CD14-positive monocyte (primary cell): ENCODE results near the gene SNX13. TPM values are rescaled to one million over a fixed set of nuclear protein-coding genes. Genes with fewer than 3 reads are reported as not detected.

Experiments
- DNase-seq, 3 donors: peaks; one replicate each; pipeline ENCODE4 v3.0.0-alpha.2; 2011 to 2022
- H2AFZ ChIP-seq: 2 replicates; pipeline ENCODE4 v1.6.0; 2012; ENCODE audit warnings: mild to moderate bottlenecking, low read depth, low read length, inconsistent platforms; ENCODE audit not compliant: insufficient read depth, poor library complexity, severe bottlenecking
- H3K27ac ChIP-seq, 2 donors: 1 replicate in 1 of 2; 2 replicates in 1 of 2; pipeline ENCODE4 v1.5.1; 2012 to 2013; ENCODE audit warnings: low read length in 2 of 2, control low read depth in 1 of 2, inconsistent platforms in 1 of 2, low read depth in 1 of 2, mild to moderate bottlenecking in 1 of 2
- H3K27me3 ChIP-seq, 2 donors: one replicate each; pipeline versions ENCODE4 v1.6.0 to v1.6.1; 2011 to 2013; ENCODE audit warnings: low read length in 2 of 2; ENCODE audit not compliant: control insufficient read depth in 2 of 2, insufficient read depth in 2 of 2
- H3K36me3 ChIP-seq, 2 donors: replicated peaks in 1 of 2; 1 replicate in 1 of 2; 2 replicates in 1 of 2; pipeline versions ENCODE4 v1.5.1 to v1.6.1; 2012 to 2013; ENCODE audit warnings: low read length in 2 of 2, control low read depth in 1 of 2, inconsistent platforms in 1 of 2, mild to moderate bottlenecking in 1 of 2; ENCODE audit not compliant: insufficient read depth in 2 of 2, control insufficient read depth in 1 of 2
- H3K4me1 ChIP-seq, 2 donors: 1 replicate in 1 of 2; 2 replicates in 1 of 2; pipeline versions ENCODE4 v1.5.1 to v1.6.1; 2012 to 2013; ENCODE audit warnings: low read length in 2 of 2, control low read depth in 1 of 2, inconsistent platforms in 1 of 2, mild to moderate bottlenecking in 1 of 2, moderate library complexity in 1 of 2; ENCODE audit not compliant: insufficient read depth in 2 of 2, control insufficient read depth in 1 of 2
- H3K4me2 ChIP-seq: replicated peaks from 2 replicates; pipeline ENCODE3; 2012; ENCODE audit warnings: low read length, moderate library complexity, mild to moderate bottlenecking; ENCODE audit not compliant: poor library complexity, severe bottlenecking; ENCODE audit errors: extremely low read depth
- H3K4me3 ChIP-seq, 3 experiments: fragments of 200-600 bp in 1 of 3; sonication (generic) in 1 of 3; replicated peaks in 1 of 3; 1 replicate in 2 of 3; 2 replicates in 1 of 3; pipeline ENCODE4 v1.5.1; 2011 to 2013; ENCODE audit warnings: low read length in 3 of 3, mild to moderate bottlenecking in 3 of 3, control low read depth in 2 of 3, low read depth in 2 of 3, inconsistent platforms in 1 of 3, moderate library complexity in 1 of 3
- H3K79me2 ChIP-seq: 2 replicates; pipeline ENCODE4 v1.6.0; 2012; ENCODE audit warnings: mild to moderate bottlenecking, control low read depth, inconsistent platforms, low read length, moderate library complexity; ENCODE audit not compliant: insufficient read depth
- H3K9ac ChIP-seq: 2 replicates; pipeline ENCODE4 v1.6.0; 2017; ENCODE audit warnings: low read length, mild to moderate bottlenecking; ENCODE audit not compliant: insufficient read depth, poor library complexity, severe bottlenecking
- H3K9me3 ChIP-seq, 2 donors: replicated peaks in 1 of 2; 1 replicate in 1 of 2; 2 replicates in 1 of 2; pipeline versions ENCODE4 v1.5.1 to v1.6.1; 2012 to 2013; ENCODE audit warnings: low read length in 2 of 2, control low read depth in 1 of 2; ENCODE audit not compliant: control insufficient read depth in 1 of 2, insufficient read depth in 1 of 2
- H4K20me1 ChIP-seq: 2 replicates; pipeline ENCODE4 v1.6.0; 2012; ENCODE audit warnings: mild to moderate bottlenecking, low read length, control low read depth, moderate library complexity; ENCODE audit not compliant: insufficient read depth
- H3K27ac Mint-ChIP-seq, 7 donors: one replicate each; pipeline ENCODE4 v1.8.0; 2020; ENCODE audit warnings: mild to moderate bottlenecking in 7 of 7, mixed read lengths in 7 of 7, moderate library complexity in 6 of 7, inconsistent platforms in 2 of 7
- H3K27me3 Mint-ChIP-seq, 3 donors: one replicate each; pipeline ENCODE4 v1.8.0; 2021 to 2022; ENCODE audit warnings: low read depth in 3 of 3, mild to moderate bottlenecking in 3 of 3, mixed read lengths in 3 of 3, moderate library complexity in 3 of 3, inconsistent platforms in 1 of 3
- H3K36me3 Mint-ChIP-seq, 2 donors: one replicate each; pipeline ENCODE4 v1.8.0; 2020; ENCODE audit warnings: mixed read lengths in 2 of 2, inconsistent platforms in 1 of 2, mild to moderate bottlenecking in 1 of 2
- H3K4me1 Mint-ChIP-seq: one replicate; pipeline ENCODE4 v1.8.0; 2020; ENCODE audit warnings: mild to moderate bottlenecking, mixed read lengths
- H3K4me3 Mint-ChIP-seq, 2 donors: one replicate each; pipeline ENCODE4 v1.8.0; 2020; ENCODE audit warnings: mild to moderate bottlenecking in 2 of 2, mixed read lengths in 2 of 2, moderate library complexity in 1 of 2
- H3K9me3 Mint-ChIP-seq, 7 donors: one replicate each; pipeline ENCODE4 v1.8.0; 2020 to 2022; ENCODE audit warnings: mixed read lengths in 7 of 7, mild to moderate bottlenecking in 6 of 7, moderate library complexity in 6 of 7, inconsistent platforms in 2 of 7
- CTCF ChIP-seq: fragments of 200-600 bp; IDR thresholded peaks from one replicate; pipeline ENCODE4 v1.8.0; 2022; ENCODE audit warnings: antibody characterized with exemption, mild to moderate bottlenecking
- WGBS: methylation state at CpG from one replicate; pipeline ENCODE4 v1.1.5; 2013; ENCODE audit warnings: missing lambda C conversion rate; ENCODE audit not compliant: insufficient coverage; 5-methylcytosine and 5-hydroxymethylcytosine counted together
- intact Hi-C, 2 donors: fragments of 100-400 bp; cut with micrococcal nuclease; formaldehyde crosslinking; loops; one replicate each; pipeline versions ENCODE4 v1.15.0 to v1.15.1; 2023
- polyA plus RNA-seq, 3 donors: library from polyadenylated mRNA; depleted of rRNA in 1 of 3; unstranded in 2 of 3; stranded (reverse) in 1 of 3; fragments of 300-500 nt in 2 of 3; fragments of >200 nt in 1 of 3; fragmentation: Illumina TruSeq in 2 of 3; gene quantifications; 1 replicate in 2 of 3; 2 replicates in 1 of 3; pipeline ENCODE4 v1.2.3, GENCODE V29; 2012 to 2021

Gene SNX13
- polyA plus RNA-seq, 3 donors: 12.1 to 31.3 (median 17.4) TPM

GRCh38 chr7:17921857-17922416, 18.4 kb downstream of the SNX13 start:
- Mint-ChIP-seq H3K4me3 (no peak overlapping the region), H3K9me3 (peaks cover 0 to 11% (median 4%) of the 10 kb centered on the region in 7 donors), H3K27me3 (peaks cover 0 to 2% (median 0%) of the 10 kb centered on the region in 3 donors), H3K4me1 (peaks cover 9% of the 10 kb centered on the region), H3K36me3 (peaks cover 2 to 8% of the 10 kb centered on the region in 2 donors), H3K27ac (no peak overlapping the region)
- Histone ChIP-seq H3K9me3 (peaks cover 0 to 6% of the 10 kb centered on the region in 2 donors), H3K36me3 (no peaks in the 10 kb centered on the region), H2AFZ (no peak overlapping the region), H3K79me2 (peaks cover 100% of the 10 kb centered on the region), H3K4me3 (no peak overlapping the region), H4K20me1 (peaks cover 100% of the 10 kb centered on the region), H3K27ac (no peak overlapping the region), H3K4me1 (no peaks in the 10 kb centered on the region), H3K27me3 (no peaks in the 10 kb centered on the region), H3K9ac (no peak overlapping the region), H3K4me2 (no peak overlapping the region)
- TF ChIP-seq CTCF: no peak
- no peak for DNase-seq
- intact Hi-C loops: no loop called here
- WGBS: no CpG with 5 or more reads among the region's 1 CpG

- H3K4me1 ChIP-seq: no peaks in the 10 kb centered on the region
- H3K9me3 ChIP-seq: peaks cover 0 to 11% of the 10 kb centered on the region in 2 donors
- H3K4me3 ChIP-seq: no peak overlapping the region
- H4K20me1 ChIP-seq: peaks cover 100% of the 10 kb centered on the region
- H3K27me3 ChIP-seq: no peaks in the 10 kb centered on the region
- WGBS: 100% methylated on average over 2 of the region's 3 CpGs
- no peak overlapping the region for H3K9ac ChIP-seq
- Mint-ChIP-seq H3K27ac (no peak overlapping the region), H3K36me3 (peaks cover 2 to 7% of the 10 kb centered on the region in 2 donors), H3K27me3 (peaks cover 0 to 2% (median 0%) of the 10 kb centered on the region in 3 donors), H3K4me3 (no peak overlapping the region), H3K9me3 (peaks cover 0 to 11% (median 4%) of the 10 kb centered on the region in 7 donors), H3K4me1 (peaks cover 10% of the 10 kb centered on the region)
- peaks cover 100% of the 10 kb centered on the region for H3K79me2 ChIP-seq
- no peaks in the 10 kb centered on the region for H3K36me3 ChIP-seq
- H3K4me2 ChIP-seq: no peak overlapping the region
- H3K27ac ChIP-seq: no peak overlapping the region
- DNase-seq: no peak
- no peak for TF ChIP-seq CTCF
- intact Hi-C loops: no loop called here
- no peak overlapping the region for H2AFZ ChIP-seq
Measured at GRCh38 chr7:17917842-17918241, 22.5 kb downstream of the SNX13 start.
